Left ventricle myocardium superior (tissue), 1 donor: ENCODE data around the gene BORCS6. TPM values are rescaled to one million over a fixed set of nuclear protein-coding genes. Genes with fewer than 3 reads are reported as not detected.

Experiments
- microRNA-seq: library from miRNA; unstranded; fragments of <30 nt; microRNA quantifications from one replicate; pipeline ENCODE4 v1.2.0, GENCODE V29; 2020; ENCODE audit warnings: borderline number of aligned reads
- total RNA-seq: library from RNA; stranded (reverse); fragmentation: NEBNext Ultra II Directional; extraction: Animal tissue kit (Norgen Biotek cat#: 25700); gene quantifications from one replicate; pipeline ENCODE4 v1.2.1, GENCODE V29; 2021
- donor health status: DM: no; HTN: yes; CAD: no; lungs with severe emphysema.

Gene BORCS6
- total RNA-seq, 1 donor from 2014 or later, result 9.4 TPM

Small RNA genes within 50 kb of the gene (microRNA-seq; reads per million reads assigned to microRNA genes)
- gene MIR4521 (58.8 reads per million, percentile 32 among the genes with 10 or more reads in this experiment), gene MIR6883 (not detected)

Other genes with a start within 250 kb of the BORCS6 start
- not detected for gene GUCY2D, start 187.6 kb downstream of the BORCS6 start, total RNA-seq
- gene ALOX15B, start 151.1 kb downstream of the BORCS6 start, total RNA-seq, result not detected
- not detected for gene ALOX12B, start 102.5 kb downstream of the BORCS6 start, total RNA-seq
- not detected for gene ALOXE3, start 71.7 kb downstream of the BORCS6 start, total RNA-seq
- gene HES7, start 66.1 kb downstream of the BORCS6 start, total RNA-seq, result not detected
- 126 TPM for gene PER1, start 37.8 kb downstream of the BORCS6 start, total RNA-seq
- 62.3 TPM for gene VAMP2, start 27.2 kb downstream of the BORCS6 start, total RNA-seq
- gene TMEM107, start 13.8 kb downstream of the BORCS6 start, total RNA-seq, result 5.2 TPM
- 0.47 TPM for gene AURKB, start 20.4 kb upstream of the BORCS6 start, total RNA-seq
- 16.2 TPM for gene CTC1, start 57.9 kb upstream of the BORCS6 start, total RNA-seq
- 12.1 TPM for gene PFAS, start 59.1 kb upstream of the BORCS6 start, total RNA-seq
- 24.9 TPM for gene RANGRF, start 98.5 kb upstream of the BORCS6 start, total RNA-seq
- 2.2 TPM for gene SLC25A35, start 105.2 kb upstream of the BORCS6 start, total RNA-seq
- gene ARHGEF15, start 120.1 kb upstream of the BORCS6 start, total RNA-seq, result 17.8 TPM
- gene ODF4, start 149.7 kb upstream of the BORCS6 start, total RNA-seq, result not detected
- 1,047 TPM for gene RPL26, start 193.0 kb upstream of the BORCS6 start, total RNA-seq
- gene RNF222, start 207.6 kb upstream of the BORCS6 start, total RNA-seq, result not detected
- gene NDEL1, start 245.7 kb upstream of the BORCS6 start, total RNA-seq, result 25.5 TPM